HG03457 (cell line): ENCODE results near the gene KNTC1.
"Not testable (repeated sequence)": the region's sequence is repeated elsewhere in the genome, so short reads cannot be mapped to it uniquely, and the experiment has no call there.

ENCODE experiments used
- ATAC-seq: cut with Tn5 transposase; IDR thresholded peaks from one replicate; pipeline ENCODE4 v1.9.1; 2021; ENCODE audit warnings: moderate number of reproducible peaks; ENCODE audit not compliant: unreplicated experiment

Gene KNTC1

DNA sequence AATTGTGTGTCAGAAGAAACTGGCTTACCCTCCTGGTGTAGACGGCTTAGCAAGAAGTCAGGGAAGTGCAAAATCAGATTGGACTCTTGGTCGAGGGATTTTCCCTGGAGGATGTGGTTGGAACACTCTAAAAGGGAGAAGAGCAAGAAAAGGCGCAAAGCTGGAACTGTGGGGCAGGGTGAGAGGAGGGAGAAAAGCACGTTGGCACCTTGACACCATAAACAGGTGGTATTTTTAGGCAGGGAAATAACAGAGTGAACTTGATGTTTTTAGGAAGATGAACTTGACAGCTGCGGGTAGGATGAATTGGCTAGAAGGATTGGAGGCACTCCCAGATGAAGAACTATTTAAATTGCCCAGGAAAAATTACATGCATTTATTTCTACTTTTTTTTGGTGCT lies 108.4 kb downstream of the KNTC1 start:
- no peak for ATAC-seq

DNA sequence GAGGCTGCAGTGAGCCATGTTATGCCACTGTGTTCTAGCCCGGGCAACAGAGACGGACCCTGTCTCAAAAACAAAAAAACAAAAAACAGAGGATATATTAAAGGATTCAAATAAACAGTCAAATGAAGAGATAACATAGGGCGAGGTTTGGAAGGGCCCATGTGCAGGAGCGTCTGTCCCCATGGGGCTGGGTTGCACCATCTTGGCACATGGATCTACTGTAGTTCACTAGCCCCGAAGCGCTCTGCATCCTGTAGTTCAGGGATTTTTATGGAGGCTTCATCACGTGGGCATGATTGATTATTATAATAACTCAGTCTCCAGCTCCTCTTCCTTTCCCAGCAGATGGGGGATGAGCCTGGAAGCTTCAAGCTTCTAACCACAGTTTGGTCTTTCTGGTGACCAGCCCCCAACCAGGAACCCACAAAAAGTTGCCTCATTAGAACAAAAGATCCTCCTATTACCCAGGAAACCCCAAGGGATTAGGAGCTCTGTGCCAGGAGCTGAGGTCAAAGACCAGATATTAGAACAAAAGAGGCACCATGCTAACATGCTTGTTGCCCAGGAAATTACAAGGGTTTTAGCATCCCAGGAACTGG lies 116.3 kb downstream of the KNTC1 start:
- no peak for ATAC-seq

DNA sequence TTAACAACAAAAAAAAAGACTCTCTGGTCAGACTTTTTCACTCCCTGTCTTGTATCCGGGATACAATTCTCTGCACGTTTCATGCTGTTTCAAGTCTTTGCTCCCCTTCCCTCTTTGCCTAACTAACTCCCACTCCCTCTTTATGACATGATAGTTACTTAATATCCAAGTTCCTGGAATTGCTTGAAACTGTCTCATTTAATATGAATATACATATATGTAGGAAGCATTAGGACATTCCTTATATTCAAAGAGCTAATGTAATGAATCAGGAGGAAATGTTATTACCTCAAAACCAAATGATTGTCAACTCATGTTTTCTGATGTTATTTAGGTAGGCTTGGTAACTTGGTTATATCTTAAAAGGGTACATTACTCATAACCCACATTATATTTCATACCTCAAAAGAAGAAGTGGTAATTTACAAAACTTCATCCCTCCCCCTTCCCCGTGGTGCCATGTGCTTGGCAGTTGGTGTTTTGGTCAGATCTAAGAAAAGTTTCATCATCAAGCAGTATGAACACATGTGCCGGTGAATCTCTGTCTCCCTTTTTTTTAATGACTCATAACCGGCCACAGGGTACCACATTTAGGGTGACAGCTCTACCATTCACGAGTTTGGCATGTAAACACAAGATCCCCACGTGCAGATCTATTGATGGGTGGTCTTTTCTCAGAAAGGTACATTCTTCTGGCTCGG lies 119.6 kb downstream of the KNTC1 start:
- ATAC-seq, result peak; percentile 76

DNA sequence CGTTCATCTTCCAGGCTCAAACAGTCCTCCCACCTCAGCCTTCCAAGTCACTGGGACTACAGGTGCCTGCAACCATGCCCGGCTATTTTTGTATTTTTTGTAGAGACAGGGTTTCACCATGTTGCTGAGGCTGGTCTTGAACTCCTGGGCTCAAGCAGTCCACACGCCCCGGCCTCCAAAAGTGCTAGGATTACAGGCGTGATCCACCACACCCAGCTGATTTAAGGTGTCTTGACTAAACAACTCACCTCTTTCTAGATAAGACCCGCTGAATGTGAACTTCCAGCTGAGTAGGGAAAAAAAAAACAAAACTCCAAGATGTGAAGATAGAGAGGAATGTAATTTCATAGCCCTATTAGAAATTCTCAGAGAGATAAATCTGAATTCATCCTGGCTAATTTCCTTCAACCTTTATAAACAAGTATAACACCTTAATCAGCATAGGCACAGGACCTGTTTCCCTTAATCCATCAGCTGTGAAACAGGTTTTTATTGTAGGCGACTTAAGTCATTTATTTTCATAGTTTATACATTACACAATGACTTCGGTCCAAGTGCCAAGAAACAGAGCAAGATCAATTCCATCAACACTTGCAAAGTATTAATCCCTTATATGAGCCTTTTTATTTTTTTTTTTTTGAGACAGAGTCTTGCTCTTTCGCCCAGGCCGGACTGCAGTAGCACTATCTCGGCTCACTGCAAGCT lies 124.6 kb downstream of the KNTC1 start:
- ATAC-seq, result no peak

GRCh38 chr12:122653291-122653690 lies 126.2 kb downstream of the KNTC1 start:
- ATAC-seq, result not testable (repeated sequence)

- no peak for ATAC-seq
Observed at GRCh38 chr12:122656298-122656697, 129.2 kb downstream of the KNTC1 start.

DNA sequence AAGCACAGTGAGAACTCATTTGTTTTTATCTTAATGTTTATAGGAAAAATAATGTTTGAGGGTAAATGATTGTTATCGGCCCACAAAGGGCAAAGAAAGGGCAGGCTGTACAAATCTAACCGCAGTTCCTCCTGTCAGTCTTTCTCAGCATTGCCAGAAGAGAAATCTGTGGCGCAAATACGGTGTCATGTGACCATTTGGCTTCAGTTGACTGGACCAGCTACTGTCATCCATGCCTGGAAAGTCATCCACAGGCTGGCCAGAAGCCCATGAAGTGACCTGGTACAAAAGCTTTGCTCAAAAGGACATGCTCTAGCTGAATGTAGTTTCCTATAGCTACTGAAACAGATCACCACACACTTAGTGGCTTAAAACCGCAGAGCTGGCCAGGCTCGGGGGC lies 132.5 kb downstream of the KNTC1 start:
- no peak for ATAC-seq

DNA sequence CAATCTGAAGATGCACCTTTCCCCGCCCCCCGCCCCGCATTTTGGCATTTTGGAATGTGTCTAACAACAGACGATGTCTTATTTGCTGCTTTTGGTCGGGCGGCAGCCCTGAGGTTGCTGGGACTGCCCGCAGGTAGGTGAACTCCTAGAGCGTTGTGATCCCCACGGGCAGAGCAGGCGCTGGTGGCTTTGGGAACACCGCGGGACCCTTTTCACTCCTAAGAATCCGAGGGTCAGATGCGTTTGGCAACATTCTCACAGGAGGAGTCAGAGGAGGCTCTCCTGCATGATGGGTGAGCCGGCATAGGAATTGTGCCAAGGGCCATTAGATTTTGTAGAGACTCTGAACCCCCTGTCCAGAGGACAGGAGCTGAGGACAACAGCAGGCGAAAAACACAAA lies 134.2 kb downstream of the KNTC1 start:
- ATAC-seq, result no peak

DNA sequence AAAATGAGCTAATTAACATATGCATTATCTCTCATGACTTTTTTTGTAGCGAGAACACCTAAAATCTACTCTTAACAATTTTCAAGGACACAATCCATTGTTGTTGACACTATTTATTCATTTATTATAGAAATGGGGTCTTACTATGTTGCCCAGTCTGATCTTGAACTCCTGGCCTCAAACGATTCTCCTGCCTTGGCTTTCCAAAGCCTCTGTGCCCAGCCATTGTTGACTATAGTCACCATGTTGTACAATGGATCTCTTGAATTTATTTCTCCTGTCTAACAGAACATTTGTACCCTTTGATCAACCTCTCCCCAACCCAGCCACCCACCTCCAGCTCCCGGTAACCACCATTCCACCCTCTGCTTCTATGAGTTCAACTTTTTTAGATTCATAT lies 134.9 kb downstream of the KNTC1 start:
- ATAC-seq, result no peak

DNA sequence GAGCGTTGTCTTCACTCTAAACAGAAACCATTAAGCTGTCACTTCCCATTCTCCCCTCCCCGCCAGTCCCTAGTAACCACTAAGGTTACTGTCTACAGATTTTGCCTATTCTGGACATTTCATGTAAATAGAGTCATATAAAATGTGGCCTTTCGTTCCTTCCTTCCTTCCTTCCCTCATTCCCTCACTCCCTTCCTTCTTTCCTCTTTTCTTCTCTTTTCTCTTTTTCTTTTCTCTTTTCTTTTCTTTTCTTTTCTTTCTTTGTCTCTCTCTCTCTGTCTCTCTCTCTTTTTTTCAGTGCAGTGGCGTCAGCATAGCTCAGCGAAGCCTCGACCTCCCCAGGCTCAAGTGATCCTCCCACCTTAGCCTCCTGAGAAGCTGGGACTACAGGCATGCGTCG lies 138.3 kb downstream of the KNTC1 start:
- no peak for ATAC-seq

GRCh38 chr12:122665759-122666158 lies 138.7 kb downstream of the KNTC1 start:
- no peak for ATAC-seq

DNA sequence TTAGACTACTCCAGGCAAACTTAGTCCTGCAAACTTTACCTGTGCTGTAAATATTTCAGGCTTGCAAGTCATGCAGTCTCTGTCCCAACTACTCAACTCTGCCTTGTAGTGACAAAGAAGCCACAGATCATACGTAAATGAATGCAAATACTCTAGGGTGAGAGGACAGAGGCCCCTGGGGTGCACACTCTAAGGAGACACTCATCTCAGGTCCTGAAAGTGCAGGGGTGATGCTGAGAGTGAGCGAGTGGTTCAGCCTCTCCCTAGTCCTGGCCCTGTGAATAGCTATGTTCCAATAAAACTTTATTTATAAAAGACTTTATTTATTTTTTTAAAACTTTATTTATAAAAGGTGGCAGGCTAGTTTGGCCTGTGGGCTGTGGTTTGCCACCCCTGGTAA lies 141.2 kb downstream of the KNTC1 start:
- no peak for ATAC-seq

DNA sequence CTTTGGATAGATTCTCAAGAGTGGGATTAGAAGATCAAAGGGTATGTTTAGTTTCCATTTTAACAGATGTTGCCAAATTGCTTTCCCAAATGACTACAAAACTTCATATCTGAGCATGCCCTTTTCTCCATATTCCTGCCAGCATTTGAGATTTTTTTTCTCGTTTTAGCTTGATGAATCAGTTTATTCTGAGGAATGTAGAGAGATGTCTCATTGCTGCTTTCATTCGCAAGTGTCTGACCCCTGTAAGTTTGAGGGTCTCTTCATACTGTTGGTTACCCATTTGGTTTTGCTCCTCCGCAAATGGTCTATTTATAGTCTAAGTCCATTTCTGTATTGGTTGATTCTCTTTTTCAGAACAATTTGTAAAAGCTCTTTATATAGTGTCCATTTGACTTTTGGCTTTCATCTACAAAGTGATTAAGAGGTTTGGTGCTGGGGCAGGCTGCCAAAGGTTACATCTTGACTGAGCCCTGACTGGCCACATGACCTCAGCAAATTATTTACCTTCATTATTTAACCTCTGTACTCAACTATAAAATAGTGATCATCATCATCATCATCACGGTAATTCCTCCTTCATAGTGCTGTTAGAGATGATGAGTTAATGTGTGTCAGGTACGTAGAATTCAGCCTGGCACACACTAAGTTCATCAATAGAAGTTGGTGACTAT lies 142.5 kb downstream of the KNTC1 start:
- no peak for ATAC-seq

DNA sequence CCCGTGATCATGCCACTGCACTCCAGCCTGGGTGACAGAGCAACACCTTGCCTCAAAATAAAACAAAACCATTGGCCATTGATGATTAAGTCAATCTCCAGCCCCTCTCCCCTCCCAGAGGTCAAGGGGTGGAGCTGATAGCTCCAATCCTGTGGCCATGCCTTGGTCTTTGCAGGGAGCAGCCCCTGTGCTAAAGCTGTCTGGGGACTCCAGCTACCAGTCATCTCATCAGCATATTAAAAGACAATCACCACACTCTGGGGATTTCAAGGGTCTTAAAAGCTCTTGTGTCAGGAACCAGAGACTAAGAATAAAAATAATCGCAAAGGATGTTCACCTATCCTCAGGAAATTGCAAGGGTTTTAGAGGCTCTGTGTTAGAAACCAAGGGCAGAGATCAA lies 145.5 kb downstream of the KNTC1 start:
- no peak for ATAC-seq
